Motor neuron (in vitro differentiated cells): ENCODE measurements around the gene MARVELD3. TPM values are rescaled to one million over a fixed set of nuclear protein-coding genes. Genes with fewer than 3 reads are reported as not detected.
"Not testable (repeated sequence)": the region's sequence is repeated elsewhere in the genome, so short reads cannot be mapped to it uniquely, and the experiment has no call there.

ENCODE experiments used
- ATAC-seq, 8 experiments: fragments of 200-7000 bp; cut with Tn5 transposase; replicated peaks in 6 of 8; 2 replicates each; pipeline ENCODE4 v1.8.0; 2021; ENCODE audit warnings: mild to moderate bottlenecking in 8 of 8, moderate library complexity in 8 of 8
- H3K27ac ChIP-seq, 2 donors: fragments of 250-450 bp; sonication (Bioruptor Pico); 2 replicates each; pipeline ENCODE4 v1.9.0; 2021; ENCODE audit warnings: antibody characterized with exemption in 2 of 2, mild to moderate bottlenecking in 2 of 2, moderate library complexity in 1 of 2
- H3K4me1 ChIP-seq, 2 donors: fragments of 250-450 bp; sonication (Bioruptor Pico); replicated peaks in 1 of 2; 2 replicates each; pipeline ENCODE4 v1.6.1; 2021; ENCODE audit warnings: antibody characterized with exemption in 2 of 2, mild to moderate bottlenecking in 2 of 2, moderate library complexity in 1 of 2
- H3K4me3 ChIP-seq, 5 donors: fragments of 250-450 bp; sonication (Bioruptor Pico); 2 replicates each; pipeline ENCODE4 v1.9.0; 2021; ENCODE audit warnings: antibody characterized with exemption in 5 of 5, mild to moderate bottlenecking in 5 of 5, moderate library complexity in 4 of 5
- WGBS, 10 experiments: fragments of 450-650 bp; shearing (Covaris generic); methylation state at CpG; one replicate each; pipeline ENCODE4 v1.0.0; 2022; 5-methylcytosine and 5-hydroxymethylcytosine counted together
- in situ Hi-C, 9 experiments: fragments of 400-800 bp; cut with MboI; loops; one replicate each; pipeline ENCODE4 v1.15.0; 2021; ENCODE audit warnings: low sequenced_read_pairs in 9 of 9, low pct_unique_long_range_greater_than_20kb in 2 of 9; ENCODE audit not compliant: unreplicated experiment in 9 of 9
- total RNA-seq, 8 experiments: library from RNA; unstranded; fragments of 300-600 nt; gene quantifications; 2 replicates each; pipeline versions ENCODE4 v1.2.3 to v1.2.4, GENCODE V29; 2022

Gene MARVELD3
- 1 to 10 TPM in 2 of 8 experiments, under 1 TPM in 6; 0.27 to 1.4 (median 0.59) TPM for total RNA-seq

- in situ Hi-C loops = no loop called here
- H3K4me1 ChIP-seq = no peaks in the 10 kb centered on the region
- peak in 7 of 8 experiments; percentile 16 to 46 (median 31) for ATAC-seq
- H3K4me3 ChIP-seq = peak within 1 kb of the TSS; percentile 18 to 37 (median 27)
- no peak within 1 kb of the TSS for H3K27ac ChIP-seq
- 0 to 80% (median 1%) methylated on average over 1 to 12 of the region's 98 CpGs; no CpG with 5 or more reads in 4 of the 10 experiments for WGBS, 10 experiments
Measured at GRCh38 chr16:71626018-71626857, at the start of gene MARVELD3. TSS of gene MARVELD3 (plus strand) at chr16:71626184. CDS start at chr16:71626230, 46 bp downstream.

- Histone ChIP-seq H3K27ac (no peak within 1 kb of the TSS), H3K4me3 (no peak within 1 kb of the TSS), H3K4me1 (no peaks in the 10 kb centered on the region)
- 0 to 50% (median 18%) methylated on average over 1 to 3 of the region's 3 CpGs; no CpG with 5 or more reads in 4 of the 10 experiments for WGBS, 10 experiments
- ATAC-seq = no peak
- in situ Hi-C loops = no loop called here
Measured at GRCh38 chr16:71576971-71577370, 49.0 kb upstream of the MARVELD3 start, which contains the start of gene TAT. TSS of gene TAT (minus strand) at chr16:71577092. CDS start at chr16:71576415, 677 bp downstream.

- H3K4me3 ChIP-seq, H3K4me1 ChIP-seq, H3K27ac ChIP-seq, ATAC-seq, in situ Hi-C loops: not testable (repeated sequence)
- WGBS, 10 experiments = 22 to 88% (median 72%) methylated on average over 2 to 5 of the region's 5 CpGs; no CpG with 5 or more reads in 4 of the 10 experiments
Measured at GRCh38 chr16:71582553-71582848, 43.5 kb upstream of the MARVELD3 start.

- H3K27ac ChIP-seq = no peak overlapping the region
- 29 to 100% (median 52%) methylated on average over 1 to 3 of the region's 3 CpGs; no CpG with 5 or more reads in 1 of the 10 experiments for WGBS, 10 experiments
- no peak for ATAC-seq
- in situ Hi-C loops = no loop called here
- no peak overlapping the region for H3K4me3 ChIP-seq
- no peaks in the 10 kb centered on the region for H3K4me1 ChIP-seq
Measured at GRCh38 chr16:71584543-71585317, 41.3 kb upstream of the MARVELD3 start.

- 4 to 86% (median 44%) methylated on average over 1 to 4 of the region's 4 CpGs for WGBS, 10 experiments
- no peak for ATAC-seq
- H3K4me1 ChIP-seq = no peaks in the 10 kb centered on the region
- no peak overlapping the region for H3K4me3 ChIP-seq
- H3K27ac ChIP-seq = no peak overlapping the region
- in situ Hi-C loops = no loop called here
Measured at GRCh38 chr16:71585318-71585703, 40.7 kb upstream of the MARVELD3 start.

GRCh38 chr16:71589334-71589733 lies 36.6 kb upstream of the MARVELD3 start:
- H3K27ac ChIP-seq, H3K4me1 ChIP-seq, in situ Hi-C loops, ATAC-seq, H3K4me3 ChIP-seq: not testable (repeated sequence)
- WGBS, 10 experiments = no CpG with 5 or more reads among the region's 30 CpGs

- ATAC-seq, H3K4me1 ChIP-seq, in situ Hi-C loops, H3K27ac ChIP-seq, H3K4me3 ChIP-seq: not testable (repeated sequence)
- WGBS, 10 experiments = no CpG with 5 or more reads among the region's 2 CpGs
Measured at GRCh38 chr16:71590071-71590470, 35.9 kb upstream of the MARVELD3 start.

- Histone ChIP-seq H3K27ac (no peak overlapping the region), H3K4me1 (no peaks in the 10 kb centered on the region), H3K4me3 (no peak overlapping the region)
- no peak for ATAC-seq
- 19 to 81% (median 57%) methylated on average over 1 to 4 of the region's 4 CpGs; no CpG with 5 or more reads in 3 of the 10 experiments for WGBS, 10 experiments
- in situ Hi-C loops = no loop called here
Measured at GRCh38 chr16:71590584-71590983, 35.4 kb upstream of the MARVELD3 start.

GRCh38 chr16:71591917-71592316 lies 34.1 kb upstream of the MARVELD3 start:
- 90 to 100% methylated on average over 1 to 2 of the region's 3 CpGs; no CpG with 5 or more reads in 8 of the 10 experiments for WGBS, 10 experiments
- no peak overlapping the region for H3K27ac ChIP-seq
- no peak for ATAC-seq
- H3K4me3 ChIP-seq = no peak overlapping the region
- H3K4me1 ChIP-seq = no peaks in the 10 kb centered on the region
- in situ Hi-C loops = no loop called here

GRCh38 chr16:71593048-71593999 lies 32.7 kb upstream of the MARVELD3 start:
- Histone ChIP-seq H3K4me1 (no peaks in the 10 kb centered on the region), H3K4me3 (no peak overlapping the region), H3K27ac (no peak overlapping the region)
- in situ Hi-C loops = no loop called here
- ATAC-seq = no peak
- WGBS, 10 experiments = 0 to 100% (median 47%) methylated on average over 1 to 3 of the region's 3 CpGs

GRCh38 chr16:71594000-71594646 lies 31.9 kb upstream of the MARVELD3 start:
- in situ Hi-C loops = no loop called here
- no peak overlapping the region for H3K27ac ChIP-seq
- H3K4me1 ChIP-seq = no peaks in the 10 kb centered on the region
- 13 to 93% (median 52%) methylated on average over 1 to 4 of the region's 5 CpGs; no CpG with 5 or more reads in 3 of the 10 experiments for WGBS, 10 experiments
- no peak for ATAC-seq
- H3K4me3 ChIP-seq = no peak overlapping the region

- H3K27ac ChIP-seq, in situ Hi-C loops, H3K4me3 ChIP-seq, H3K4me1 ChIP-seq, ATAC-seq: not testable (repeated sequence)
- 0 to 81% (median 55%) methylated on average over 1 to 4 of the region's 7 CpGs; no CpG with 5 or more reads in 2 of the 10 experiments for WGBS, 10 experiments
Measured at GRCh38 chr16:71595340-71595826, 30.6 kb upstream of the MARVELD3 start.
